HT-29 (cell line): ENCODE measurements around the gene BOC. TPM values are rescaled to one million over a fixed set of nuclear protein-coding genes. Genes with fewer than 3 reads are reported as not detected.

Experiments used
- DNase-seq: peaks from one replicate; pipeline ENCODE4 v3.0.0-alpha.2; 2015; ENCODE audit warnings: low spot score
- total RNA-seq: library from RNA; depleted of rRNA; stranded (reverse); fragments of >200 nt; shearing (Covaris generic); gene quantifications from 2 replicates; pipeline ENCODE4 v1.2.3, GENCODE V29; 2014

BOC gene
- total RNA-seq, 1 experiment from 2014 or later: not detected

GRCh38 chr3:113247675-113248458, 36.5 kb downstream of the BOC start:
- DNase-seq: no peak

GRCh38 chr3:113249111-113249510, 37.8 kb downstream of the BOC start:
- DNase-seq: no peak

GRCh38 chr3:113249601-113250000, 38.2 kb downstream of the BOC start:
- DNase-seq: no peak

GRCh38 chr3:113250566-113250965, 39.2 kb downstream of the BOC start:
- DNase-seq: no peak

GRCh38 chr3:113251817-113252216, 40.5 kb downstream of the BOC start:
- DNase-seq: peak; percentile 16

GRCh38 chr3:113252553-113252952, 41.2 kb downstream of the BOC start:
- DNase-seq: no peak

GRCh38 chr3:113253702-113254101, 42.3 kb downstream of the BOC start:
- no peak for DNase-seq

GRCh38 chr3:113254171-113254947, 43.0 kb downstream of the BOC start:
- no peak for DNase-seq

- no peak for DNase-seq
Observed at GRCh38 chr3:113255100-113255853, 43.9 kb downstream of the BOC start.

GRCh38 chr3:113255854-113256615, 44.7 kb downstream of the BOC start:
- DNase-seq: no peak

- no peak for DNase-seq
Observed at GRCh38 chr3:113258361-113258760, 47.0 kb downstream of the BOC start.

GRCh38 chr3:113259196-113259595, 47.8 kb downstream of the BOC start:
- DNase-seq: no peak

- no peak for DNase-seq
Observed at GRCh38 chr3:113261063-113261625, 49.8 kb downstream of the BOC start.

GRCh38 chr3:113261626-113262303, 50.4 kb downstream of the BOC start:
- peak; percentile 17 for DNase-seq

GRCh38 chr3:113262304-113262665, 50.9 kb downstream of the BOC start:
- DNase-seq: no peak

- DNase-seq: no peak
Observed at GRCh38 chr3:113263020-113263419, 51.7 kb downstream of the BOC start.

- DNase-seq: no peak
Observed at GRCh38 chr3:113263778-113264177, 52.4 kb downstream of the BOC start.

- no peak for DNase-seq
Observed at GRCh38 chr3:113264283-113265131, 53.1 kb downstream of the BOC start.

GRCh38 chr3:113265231-113265630, 53.9 kb downstream of the BOC start:
- no peak for DNase-seq

GRCh38 chr3:113266738-113267137, 55.4 kb downstream of the BOC start:
- DNase-seq: no peak
